Neural progenitor cell (in vitro differentiated cells): ENCODE results near the gene MVD. TPM values are rescaled to one million over a fixed set of nuclear protein-coding genes. Genes with fewer than 3 reads are reported as not detected.

Experiments used
- DNase-seq: peaks from one replicate; pipeline ENCODE4 v3.0.0-alpha.2; 2016; ENCODE audit warnings: low spot score
- H2AFZ ChIP-seq: fragments of 200-600 bp; sonication (generic); replicated peaks from 2 replicates; pipeline ENCODE4 v1.6.1; 2016; ENCODE audit warnings: antibody characterized with exemption
- H3F3A ChIP-seq: fragments of 200-600 bp; sonication (generic); 2 replicates; pipeline ENCODE4 v1.6.1; 2016; ENCODE audit warnings: antibody characterized with exemption, low read depth
- H3K27ac ChIP-seq: fragments of 200-600 bp; sonication (generic); 2 replicates; pipeline ENCODE4 v1.5.1; 2016; ENCODE audit warnings: mild to moderate bottlenecking
- H3K27me3 ChIP-seq: fragments of 200-600 bp; sonication (generic); 2 replicates; pipeline ENCODE4 v1.6.1; 2016; ENCODE audit warnings: mild to moderate bottlenecking, moderate library complexity
- H3K36me3 ChIP-seq: fragments of 200-600 bp; sonication (generic); 2 replicates; pipeline ENCODE4 v1.5.1; 2016
- H3K4me1 ChIP-seq: fragments of 200-600 bp; sonication (generic); 2 replicates; pipeline ENCODE4 v1.6.1; 2016; ENCODE audit warnings: mixed run types
- H3K4me2 ChIP-seq: fragments of 200-600 bp; sonication (generic); 2 replicates; pipeline ENCODE4 v1.6.1; 2016
- H3K4me3 ChIP-seq: fragments of 200-600 bp; sonication (generic); 2 replicates; pipeline ENCODE4 v1.5.1; 2016
- H3K79me2 ChIP-seq: fragments of 200-600 bp; sonication (generic); 2 replicates; pipeline ENCODE4 v1.6.1; 2016; ENCODE audit warnings: low read depth
- H3K9ac ChIP-seq: fragments of 200-600 bp; sonication (generic); 2 replicates; pipeline ENCODE4 v1.6.1; 2016
- H3K9me3 ChIP-seq: fragments of 200-600 bp; sonication (generic); 2 replicates; pipeline ENCODE4 v1.5.1; 2016; ENCODE audit warnings: low read depth
- H4K20me1 ChIP-seq: fragments of 200-600 bp; sonication (generic); 2 replicates; pipeline ENCODE4 v1.6.1; 2016; ENCODE audit warnings: low read depth
- H3K27ac Mint-ChIP-seq: 3 replicates; pipeline ENCODE4 v1.8.0; 2021; ENCODE audit warnings: mixed read lengths
- H3K27me3 Mint-ChIP-seq: 2 replicates; pipeline ENCODE4 v1.8.0; 2022; ENCODE audit warnings: low read depth, mild to moderate bottlenecking, inconsistent platforms, moderate library complexity, mixed read lengths; ENCODE audit not compliant: insufficient read depth
- H3K36me3 Mint-ChIP-seq: 3 replicates; pipeline ENCODE4 v1.8.0; 2021; ENCODE audit warnings: mixed read lengths
- H3K4me1 Mint-ChIP-seq: 3 replicates; pipeline ENCODE4 v1.8.0; 2021; ENCODE audit warnings: mixed read lengths
- H3K4me3 Mint-ChIP-seq: 3 replicates; pipeline ENCODE4 v1.8.0; 2021; ENCODE audit warnings: mild to moderate bottlenecking, moderate library complexity, mixed read lengths
- H3K9me3 Mint-ChIP-seq: 3 replicates; pipeline ENCODE4 v1.8.0; 2020; ENCODE audit warnings: mixed read lengths
- EZH2 ChIP-seq: fragments of 200-600 bp; sonication (generic); IDR thresholded peaks from 2 replicates; pipeline ENCODE4 v1.6.1; 2017; ENCODE audit warnings: antibody characterized with exemption, mild to moderate bottlenecking, moderate library complexity
- EZH2phosphoT487 ChIP-seq: fragments of 200-600 bp; sonication (generic); IDR thresholded peaks from 2 replicates; pipeline ENCODE4 v1.6.1; 2017; ENCODE audit warnings: antibody characterized with exemption
- total RNA-seq: library from RNA; depleted of rRNA; stranded (reverse); fragments of >200 nt; gene quantifications from 2 replicates; pipeline ENCODE4 v1.2.3, GENCODE V29; 2015; ENCODE audit warnings: low replicate concordance
- TF ChIP-seq, protein P1 (sequence below): fragments of 200-600 bp; sonication (generic); IDR thresholded peaks from 2 replicates; pipeline ENCODE4 v1.5.1; 2017; ENCODE audit warnings: antibody characterized with exemption, mild to moderate bottlenecking

MVD gene
- total RNA-seq, 1 donor from 2014 or later: 12.7 TPM

DNA sequence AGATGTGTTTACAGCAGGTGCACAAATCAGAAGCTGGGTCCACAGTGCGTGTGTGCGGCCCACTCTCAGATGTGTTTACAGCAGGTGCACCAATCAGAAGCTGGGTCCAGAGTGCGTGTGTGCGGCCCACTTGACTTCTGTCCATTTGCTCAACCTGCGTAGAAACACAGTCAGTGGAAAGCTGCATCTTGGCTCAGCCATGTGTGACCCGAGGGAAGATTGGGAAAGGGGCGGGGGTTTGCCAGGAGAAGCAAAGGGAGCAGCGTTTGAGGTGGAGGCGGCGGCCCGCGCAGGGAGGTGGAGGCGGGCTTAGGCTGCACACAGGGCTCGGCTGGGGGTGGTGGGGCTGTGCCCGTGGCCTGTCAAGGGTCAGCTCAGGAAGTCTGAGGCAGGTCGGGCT is 47.7 kb upstream of the MVD start:
- Histone ChIP-seq H3K27ac (no peak overlapping the region), H4K20me1 (peaks cover 1% of the 10 kb centered on the region), H3K9me3 (no peaks in the 10 kb centered on the region), H3K36me3 (no peaks in the 10 kb centered on the region), H3K27me3 (no peaks in the 10 kb centered on the region), H3K4me3 (no peak overlapping the region), H3K4me2 (no peak overlapping the region), H2AFZ (no peak overlapping the region), H3K79me2 (peaks cover 26% of the 10 kb centered on the region), H3K9ac (no peak overlapping the region), H3K4me1 (peaks cover 4% of the 10 kb centered on the region), H3F3A (no peaks in the 10 kb centered on the region)
- no peaks in the 10 kb centered on the region for H3K9me3 Mint-ChIP-seq
- no peak for TF ChIP-seq EZH2phosphoT487
- TF ChIP-seq, protein P1, sequence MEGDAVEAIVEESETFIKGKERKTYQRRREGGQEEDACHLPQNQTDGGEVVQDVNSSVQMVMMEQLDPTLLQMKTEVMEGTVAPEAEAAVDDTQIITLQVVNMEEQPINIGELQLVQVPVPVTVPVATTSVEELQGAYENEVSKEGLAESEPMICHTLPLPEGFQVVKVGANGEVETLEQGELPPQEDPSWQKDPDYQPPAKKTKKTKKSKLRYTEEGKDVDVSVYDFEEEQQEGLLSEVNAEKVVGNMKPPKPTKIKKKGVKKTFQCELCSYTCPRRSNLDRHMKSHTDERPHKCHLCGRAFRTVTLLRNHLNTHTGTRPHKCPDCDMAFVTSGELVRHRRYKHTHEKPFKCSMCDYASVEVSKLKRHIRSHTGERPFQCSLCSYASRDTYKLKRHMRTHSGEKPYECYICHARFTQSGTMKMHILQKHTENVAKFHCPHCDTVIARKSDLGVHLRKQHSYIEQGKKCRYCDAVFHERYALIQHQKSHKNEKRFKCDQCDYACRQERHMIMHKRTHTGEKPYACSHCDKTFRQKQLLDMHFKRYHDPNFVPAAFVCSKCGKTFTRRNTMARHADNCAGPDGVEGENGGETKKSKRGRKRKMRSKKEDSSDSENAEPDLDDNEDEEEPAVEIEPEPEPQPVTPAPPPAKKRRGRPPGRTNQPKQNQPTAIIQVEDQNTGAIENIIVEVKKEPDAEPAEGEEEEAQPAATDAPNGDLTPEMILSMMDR: no peak
- TF ChIP-seq EZH2: no peak
- H3K27me3 Mint-ChIP-seq: peaks cover under 1% of the 10 kb centered on the region
- no peak overlapping the region for H3K4me3 Mint-ChIP-seq
- DNase-seq: no peak
- no peaks in the 10 kb centered on the region for H3K36me3 Mint-ChIP-seq
- no peak overlapping the region for H3K27ac Mint-ChIP-seq
- H3K4me1 Mint-ChIP-seq: peaks cover 9% of the 10 kb centered on the region

DNA sequence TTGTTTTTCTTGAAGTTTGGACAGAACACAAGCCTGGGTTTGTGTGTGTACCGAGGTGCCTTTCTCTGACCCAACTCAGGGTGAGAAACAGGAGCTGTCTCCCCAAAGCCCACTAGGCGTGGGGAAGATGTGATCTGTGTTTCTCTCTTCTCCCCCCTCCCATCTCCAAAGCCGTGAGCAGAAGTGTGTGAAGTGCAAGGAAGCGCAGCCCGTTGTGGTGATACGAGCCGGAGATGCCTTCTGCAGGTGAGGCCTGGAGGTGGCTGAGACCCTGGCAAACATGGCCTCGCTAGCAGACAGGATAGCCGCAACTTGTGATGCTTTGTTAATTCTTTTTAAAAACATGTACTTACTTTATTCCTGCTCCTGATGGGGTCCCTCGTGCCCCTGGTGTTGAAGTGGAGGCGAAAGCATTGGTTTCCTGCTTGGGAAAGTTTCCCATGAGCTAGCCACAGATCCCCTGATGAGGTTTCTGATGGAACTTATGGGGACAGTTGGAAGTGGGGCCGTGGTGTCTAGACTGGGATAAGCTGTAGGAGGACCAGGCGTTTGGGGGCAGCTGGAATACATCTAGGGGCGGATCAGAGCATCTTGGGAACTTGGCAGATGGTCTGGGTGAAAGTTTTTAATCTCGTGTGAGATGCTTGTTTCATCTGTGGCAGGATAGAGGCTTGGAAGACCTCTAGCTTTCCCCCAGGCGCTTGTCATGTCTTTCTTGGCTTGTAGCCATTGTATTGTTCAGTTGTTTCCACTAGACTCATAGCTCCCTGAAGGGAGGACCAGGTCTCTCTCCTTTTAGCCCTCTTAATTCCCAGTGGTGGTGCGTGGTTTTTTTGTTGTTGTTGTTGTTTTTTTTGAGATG is 44.3 kb upstream of the MVD start:
- Histone ChIP-seq H2AFZ (no peak overlapping the region), H4K20me1 (peaks cover 19% of the 10 kb centered on the region)

DNA sequence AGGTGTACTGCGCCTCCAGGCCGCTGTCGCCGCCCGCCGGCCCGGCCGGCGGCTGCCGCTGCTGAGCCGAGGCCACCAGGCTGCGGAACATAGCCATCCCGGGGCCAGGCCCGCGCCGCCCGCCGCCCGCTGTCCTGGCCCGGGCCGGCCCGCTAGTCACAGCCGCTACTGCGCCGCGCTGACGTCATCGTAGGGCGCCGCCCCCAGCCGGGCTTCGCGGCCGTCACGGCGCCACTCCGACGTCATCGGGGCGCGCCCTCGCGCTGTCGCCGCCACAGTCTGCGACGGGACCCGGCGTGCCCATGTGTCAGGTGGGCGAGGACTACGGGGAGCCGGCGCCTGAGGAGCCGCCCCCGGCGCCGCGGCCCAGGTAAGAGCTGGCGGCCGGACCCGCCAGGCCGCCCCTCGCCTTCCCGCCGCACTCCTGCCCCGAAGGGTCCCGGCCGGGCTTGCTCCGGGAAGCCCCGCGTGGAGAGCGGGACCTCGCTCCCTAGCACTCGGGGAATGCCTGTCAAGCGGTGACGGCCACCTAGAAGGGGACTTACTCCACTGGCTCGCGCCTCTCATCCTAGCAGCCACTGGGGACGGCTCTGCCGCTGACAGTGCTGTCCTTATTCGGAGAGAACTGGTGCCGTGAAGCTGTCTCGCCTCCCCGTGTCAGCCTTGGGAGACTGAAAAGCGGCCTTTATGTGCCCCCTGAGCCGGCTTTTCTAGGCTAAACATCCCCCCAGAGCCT is 43.5 kb upstream of the MVD start, which contains the start of the genes CTU2 and RNF166:
Gene CTU2 (plus strand): TSS at position 275 of the 736 bp plus-strand sequence. CDS start 28 bp downstream, at position 303.
Gene RNF166 (minus strand): TSS at position 180 of the 736 bp plus-strand sequence. CDS start 83 bp downstream, at position 97.
- Mint-ChIP-seq H3K27me3 (no peaks in the 10 kb centered on the region), H3K4me3 (peak within 1 kb of the TSS; percentile 92), H3K36me3 (no peaks in the 10 kb centered on the region), H3K4me1 (peaks cover 22% of the 10 kb centered on the region), H3K9me3 (no peaks in the 10 kb centered on the region), H3K27ac (peak within 1 kb of the TSS; percentile 53)
- Histone ChIP-seq H3F3A (no peaks in the 10 kb centered on the region), H2AFZ (peak within 1 kb of the TSS; percentile 94), H3K27ac (no peak within 1 kb of the TSS), H3K4me1 (peaks cover 10% of the 10 kb centered on the region), H3K4me3 (peak within 1 kb of the TSS; percentile 99), H3K4me2 (peak within 1 kb of the TSS; percentile 99), H3K27me3 (no peaks in the 10 kb centered on the region), H3K79me2 (peaks cover 42% of the 10 kb centered on the region), H3K36me3 (no peaks in the 10 kb centered on the region), H3K9ac (peak within 1 kb of the TSS; percentile 90), H3K9me3 (no peaks in the 10 kb centered on the region), H4K20me1 (peaks cover 19% of the 10 kb centered on the region)
- peak; percentile 96 for DNase-seq
- TF ChIP-seq EZH2phosphoT487: no peak
- TF ChIP-seq, protein P1: no peak
- no peak for TF ChIP-seq EZH2

More for the DNA sequence above, 44.3 kb upstream of the MVD start:
- Histone ChIP-seq H3K4me2 (peak overlapping the region; percentile 99), H3K36me3 (no peaks in the 10 kb centered on the region), H3K27me3 (no peaks in the 10 kb centered on the region), H3K27ac (no peak overlapping the region), H3K4me3 (peak overlapping the region; percentile 99), H3K4me1 (peaks cover 10% of the 10 kb centered on the region), H3K9ac (peak overlapping the region; percentile 90), H3K79me2 (peaks cover 42% of the 10 kb centered on the region), H3K9me3 (no peaks in the 10 kb centered on the region), H3F3A (no peaks in the 10 kb centered on the region)
- Mint-ChIP-seq H3K36me3 (no peaks in the 10 kb centered on the region), H3K27me3 (no peaks in the 10 kb centered on the region), H3K4me3 (peak overlapping the region; percentile 84), H3K27ac (no peak overlapping the region), H3K9me3 (no peaks in the 10 kb centered on the region), H3K4me1 (peaks cover 22% of the 10 kb centered on the region)
- TF ChIP-seq, protein P1: no peak
- TF ChIP-seq EZH2phosphoT487: no peak
- TF ChIP-seq EZH2: no peak
- no peak for DNase-seq
